ENCODE data around the gene CRCP. TPM values are rescaled to one million over a fixed set of nuclear protein-coding genes. Genes with fewer than 3 reads are reported as not detected.
"Not testable (repeated sequence)": the region's sequence is repeated elsewhere in the genome, so short reads cannot be mapped to it uniquely, and the experiment has no call there.

The CRCP gene
- total and polyA plus RNA-seq, 2 of the 13 experiments (the other 11 are each of a cell fraction or from before 2014, with no cell fraction given): 22.7 to 31.0 TPM

DNA sequence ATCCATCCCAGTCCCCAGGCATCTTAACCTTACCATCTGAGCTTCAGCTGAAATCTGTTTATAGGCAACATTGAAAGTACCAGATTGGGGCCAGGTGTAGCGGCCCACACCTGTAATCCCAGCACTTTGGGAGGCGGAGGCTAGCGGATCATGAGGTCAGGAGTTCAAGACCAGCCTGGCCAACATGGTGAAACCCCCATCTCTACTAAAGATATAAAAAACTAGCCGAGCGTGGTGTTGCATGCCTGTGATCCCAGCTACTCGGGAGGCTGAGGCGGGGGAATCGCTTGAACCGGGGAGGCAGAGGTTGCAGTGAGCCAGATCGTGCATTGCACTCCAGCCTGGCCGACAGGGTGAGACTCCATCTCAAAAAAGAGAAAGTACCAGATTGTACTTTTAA is 39.0 kb downstream of the CRCP start:
- no peaks in the 10 kb centered on the region for H4K20me1 ChIP-seq (ENCODE audit: insufficient read depth, low read length)
- peaks cover 6% of the 10 kb centered on the region for H3K79me2 ChIP-seq (ENCODE audit: insufficient read depth, low read length)
- no peaks in the 10 kb centered on the region for H3K9me3 ChIP-seq (ENCODE audit: low read length)
- H3K4me1 ChIP-seq (ENCODE audit: insufficient read depth, low read length): peaks cover 28% of the 10 kb centered on the region
- no peak overlapping the region for H3K27ac ChIP-seq (ENCODE audit: extremely low read length, insufficient read depth, low read length)
- no peaks in the 10 kb centered on the region for H3K27me3 ChIP-seq (ENCODE audit: control insufficient read depth in 1 of 2, insufficient read depth in 2 of 2, low read length in 2 of 2)
- BruUV-seq (replicated peaks): no TSS peak
- H2AFZ ChIP-seq (ENCODE audit: low read length): no peak overlapping the region
- FAIRE-seq: no peak
- in situ Hi-C loops (cut with HindIII; ENCODE audit: extremely low pct_ligation_motif_present, low pct_unique_long_range_greater_than_20kb): no loop called here
- no peak for DNase-seq (ENCODE audit: low spot score)
- TF ChIP-seq RFX5 (IDR thresholded peaks at IDR 0.05; ENCODE audit: low read depth, low read length) (no peak), HNF4A (CRISPR knock-in tag; IDR thresholded peaks at IDR 0.05) (no peak)
- TF ChIP-seq, protein P1, sequence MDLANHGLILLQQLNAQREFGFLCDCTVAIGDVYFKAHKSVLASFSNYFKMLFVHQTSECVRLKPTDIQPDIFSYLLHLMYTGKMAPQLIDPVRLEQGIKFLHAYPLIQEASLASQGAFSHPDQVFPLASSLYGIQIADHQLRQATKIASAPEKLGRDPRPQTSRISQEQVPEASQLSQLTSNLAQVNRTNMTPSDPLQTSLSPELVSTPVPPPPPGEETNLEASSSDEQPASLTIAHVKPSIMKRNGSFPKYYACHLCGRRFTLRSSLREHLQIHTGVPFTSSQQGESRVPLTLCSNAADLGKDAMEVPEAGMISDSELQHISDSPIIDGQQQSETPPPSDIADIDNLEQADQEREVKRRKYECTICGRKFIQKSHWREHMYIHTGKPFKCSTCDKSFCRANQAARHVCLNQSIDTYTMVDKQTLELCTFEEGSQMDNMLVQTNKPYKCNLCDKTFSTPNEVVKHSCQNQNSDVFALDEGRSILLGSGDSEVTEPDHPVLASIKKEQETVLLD (CRISPR knock-in tag; IDR thresholded peaks at IDR 0.05; ENCODE audit: low read depth): no peak
- peaks cover 18 to 38% of the 10 kb centered on the region in 2 experiments for H3K36me3 ChIP-seq (replicated peaks in 1 of 2; ENCODE audit: control insufficient read depth in 1 of 2, insufficient read depth in 2 of 2, low read length in 2 of 2)
- no peak overlapping the region for H3K4me2 ChIP-seq (ENCODE audit: low read depth, low read length)
- H3K4me3 ChIP-seq (replicated peaks in 1 of 3; ENCODE audit: insufficient read depth in 1 of 3, low read depth in 2 of 3, low read length in 3 of 3): no peak overlapping the region
- H3K9ac ChIP-seq (ENCODE audit: insufficient read depth, low read depth, low read length): no peak overlapping the region
- POLR2A ChIA-PET: interaction anchor here (0.9 kb wide), 1 partner anchor 11 kb away, joined by 3 read pairs; no protein-coding TSS in a partner anchor
- intact Hi-C loops (cut with micrococcal nuclease; ENCODE audit: unreplicated experiment): no loop called here
- 95% methylated on average over 11 of the region's 11 CpGs for WGBS (ENCODE audit: low lambda C conversion rate)
- CTCF ChIA-PET (ENCODE audit: low intra/inter-chr PET ratio, low total read pairs): no interaction called here
- no peak for ATAC-seq

DNA sequence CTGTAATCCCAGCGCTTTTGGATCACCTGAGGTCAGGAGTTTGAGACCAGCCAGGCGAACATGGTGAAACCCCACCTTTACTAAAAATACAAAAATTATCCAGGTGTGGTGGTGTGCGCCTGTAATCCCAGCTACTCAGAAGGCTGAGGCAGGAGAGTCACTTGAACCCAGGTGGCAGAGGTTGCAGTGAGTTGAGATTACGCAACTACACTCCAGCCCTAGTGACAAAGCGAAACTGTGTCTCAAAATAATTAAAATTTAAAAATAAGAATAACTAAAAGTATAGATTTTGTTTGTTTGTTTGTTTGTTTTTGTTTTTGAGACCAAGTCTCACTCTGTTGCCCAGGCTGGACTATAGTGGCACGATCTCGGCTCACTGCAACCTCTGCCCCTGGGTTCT is 41.4 kb downstream of the CRCP start:
- H3K4me2 ChIP-seq (ENCODE audit: low read depth, low read length); H3K9me3 ChIP-seq (ENCODE audit: low read length); DNase-seq (ENCODE audit: low spot score); H3K4me1 ChIP-seq (ENCODE audit: insufficient read depth, low read length); BruUV-seq (replicated peaks); H3K9ac ChIP-seq (ENCODE audit: insufficient read depth, low read depth, low read length); H3K4me3 ChIP-seq (replicated peaks in 1 of 3; ENCODE audit: insufficient read depth in 1 of 3, low read depth in 2 of 3, low read length in 3 of 3); H3K79me2 ChIP-seq (ENCODE audit: insufficient read depth, low read length); H3K27ac ChIP-seq (ENCODE audit: extremely low read length, insufficient read depth, low read length); H3K27me3 ChIP-seq (ENCODE audit: control insufficient read depth in 1 of 2, insufficient read depth in 2 of 2, low read length in 2 of 2); CTCF ChIA-PET (ENCODE audit: low intra/inter-chr PET ratio, low total read pairs); FAIRE-seq; POLR2A ChIA-PET; H4K20me1 ChIP-seq (ENCODE audit: insufficient read depth, low read length); ATAC-seq; in situ Hi-C loops (cut with HindIII; ENCODE audit: extremely low pct_ligation_motif_present, low pct_unique_long_range_greater_than_20kb); intact Hi-C loops (cut with micrococcal nuclease; ENCODE audit: unreplicated experiment); H2AFZ ChIP-seq (ENCODE audit: low read length): not testable (repeated sequence)
- 92% methylated on average over 7 of the region's 7 CpGs for WGBS (ENCODE audit: low lambda C conversion rate)
- H3K36me3 ChIP-seq (replicated peaks in 1 of 2; ENCODE audit: control insufficient read depth in 1 of 2, insufficient read depth in 2 of 2, low read length in 2 of 2): peaks cover 15 to 34% of the 10 kb centered on the region in 2 experiments
- peak; percentile 77 for TF ChIP-seq CEBPB (IDR thresholded peaks at IDR 0.05; ENCODE audit: borderline replicate concordance, low read depth, low read length)
- peak; percentile 44 for TF ChIP-seq CEBPG (CRISPR knock-in tag; IDR thresholded peaks at IDR 0.05)

All from HepG2 (cell line).